Neuronal stem cell (in vitro differentiated cells): ENCODE measurements around the gene WDR82.

Experiments
- DNase-seq: peaks from one replicate; pipeline ENCODE4 v3.0.0-alpha.2; 2013; ENCODE audit warnings: low spot score
- H2AFZ ChIP-seq: one replicate; pipeline ENCODE4 v1.6.1; 2013; ENCODE audit warnings: mild to moderate bottlenecking, low read length, inconsistent platforms
- H2AK5ac ChIP-seq: 2 replicates; pipeline ENCODE4 v1.6.1; 2013; ENCODE audit warnings: low read depth, mild to moderate bottlenecking, inconsistent platforms, low read length, moderate library complexity, mixed read lengths
- H2BK120ac ChIP-seq: 2 replicates; pipeline ENCODE4 v1.6.1; 2013; ENCODE audit warnings: low read depth, mild to moderate bottlenecking, inconsistent platforms, low read length, moderate library complexity, mixed read lengths
- H2BK12ac ChIP-seq: one replicate; pipeline ENCODE4 v1.6.1; 2013; ENCODE audit warnings: low read length, inconsistent platforms
- H2BK15ac ChIP-seq: 2 replicates; pipeline ENCODE4 v1.6.1; 2013; ENCODE audit warnings: mild to moderate bottlenecking, low read length, inconsistent platforms, mixed read lengths
- H2BK5ac ChIP-seq: one replicate; pipeline ENCODE4 v1.6.1; 2013; ENCODE audit warnings: inconsistent platforms, mild to moderate bottlenecking, low read length, moderate library complexity
- H3K14ac ChIP-seq: one replicate; pipeline ENCODE4 v1.6.1; 2013; ENCODE audit warnings: low read length, inconsistent platforms
- H3K18ac ChIP-seq: 2 replicates; pipeline ENCODE4 v1.6.1; 2013; ENCODE audit warnings: low read length, inconsistent platforms
- H3K23ac ChIP-seq: 2 replicates; pipeline ENCODE4 v1.6.1; 2013; ENCODE audit warnings: low read depth, mild to moderate bottlenecking, mixed read lengths, low read length, inconsistent platforms; ENCODE audit not compliant: poor library complexity
- H3K27ac ChIP-seq: replicated peaks from 3 replicates; pipeline ENCODE4 v1.5.1; 2013; ENCODE audit warnings: low read length, inconsistent platforms
- H3K27me3 ChIP-seq, 3 experiments: 2 replicates each; pipeline ENCODE4 v1.6.1; 2013; ENCODE audit warnings: low read length in 3 of 3, mild to moderate bottlenecking in 2 of 3, inconsistent platforms in 1 of 3, low read depth in 1 of 3, mixed read lengths in 1 of 3, moderate library complexity in 1 of 3; ENCODE audit not compliant: control insufficient read depth in 3 of 3, insufficient read depth in 3 of 3
- H3K36me3 ChIP-seq, 2 donors: replicated peaks in 1 of 2; 2 replicates each; pipeline ENCODE4 v1.6.1; 2013; ENCODE audit warnings: low read length in 2 of 2; ENCODE audit not compliant: control insufficient read depth in 2 of 2, insufficient read depth in 2 of 2
- H3K4ac ChIP-seq: 2 replicates; pipeline ENCODE4 v1.6.1; 2013; ENCODE audit warnings: inconsistent platforms, mild to moderate bottlenecking, low read length, moderate library complexity
- H3K4me1 ChIP-seq, 2 donors: 1 replicate in 1 of 2; 2 replicates in 1 of 2; pipeline ENCODE4 v1.6.1; 2013; ENCODE audit warnings: low read length in 2 of 2, low read depth in 1 of 2; ENCODE audit not compliant: control insufficient read depth in 2 of 2, insufficient read depth in 1 of 2
- H3K4me2 ChIP-seq: one replicate; pipeline ENCODE4 v1.6.1; 2013; ENCODE audit warnings: mild to moderate bottlenecking, low read length, inconsistent platforms; ENCODE audit not compliant: insufficient read depth, poor library complexity, severe bottlenecking
- H3K4me3 ChIP-seq, 2 donors: 2 replicates each; pipeline ENCODE4 v1.5.1; 2013; ENCODE audit warnings: low read length in 2 of 2, mild to moderate bottlenecking in 2 of 2, inconsistent platforms in 1 of 2, moderate library complexity in 1 of 2
- H3K79me1 ChIP-seq: one replicate; pipeline ENCODE4 v1.6.1; 2013; ENCODE audit warnings: low read depth, mild to moderate bottlenecking, inconsistent platforms, low read length, moderate library complexity
- H3K9ac ChIP-seq: one replicate; pipeline ENCODE4 v1.6.1; 2013; ENCODE audit warnings: mild to moderate bottlenecking, low read depth, low read length, inconsistent platforms; ENCODE audit not compliant: poor library complexity
- H3K9me3 ChIP-seq, 2 donors: replicated peaks in 1 of 2; 2 replicates each; pipeline versions ENCODE3 to v1.6.1; 2013; ENCODE audit warnings: low read length in 2 of 2, mild to moderate bottlenecking in 2 of 2, inconsistent platforms in 1 of 2, low read depth in 1 of 2, mixed read lengths in 1 of 2, moderate library complexity in 1 of 2; ENCODE audit not compliant: control insufficient read depth in 2 of 2, insufficient read depth in 1 of 2
- H4K8ac ChIP-seq: one replicate; pipeline ENCODE4 v1.6.1; 2013; ENCODE audit warnings: low read depth, mild to moderate bottlenecking, inconsistent platforms, low read length, moderate library complexity
- H4K91ac ChIP-seq: one replicate; pipeline ENCODE4 v1.6.1; 2013; ENCODE audit warnings: low read length, low read depth, mild to moderate bottlenecking, inconsistent platforms; ENCODE audit not compliant: poor library complexity
- WGBS, 2 donors: extraction: QIAGEN DNeasy Blood & Tissue Kit; methylation state at CpG; one replicate each; pipeline ENCODE4 v1.1.7; 2013; ENCODE audit warnings: missing lambda C conversion rate in 2 of 2, mixed read lengths in 1 of 2; ENCODE audit not compliant: insufficient read length in 2 of 2, insufficient replicate concordance in 1 of 2; ENCODE audit errors: extremely low coverage in 2 of 2; 5-methylcytosine and 5-hydroxymethylcytosine counted together

The WDR82 gene

DNA sequence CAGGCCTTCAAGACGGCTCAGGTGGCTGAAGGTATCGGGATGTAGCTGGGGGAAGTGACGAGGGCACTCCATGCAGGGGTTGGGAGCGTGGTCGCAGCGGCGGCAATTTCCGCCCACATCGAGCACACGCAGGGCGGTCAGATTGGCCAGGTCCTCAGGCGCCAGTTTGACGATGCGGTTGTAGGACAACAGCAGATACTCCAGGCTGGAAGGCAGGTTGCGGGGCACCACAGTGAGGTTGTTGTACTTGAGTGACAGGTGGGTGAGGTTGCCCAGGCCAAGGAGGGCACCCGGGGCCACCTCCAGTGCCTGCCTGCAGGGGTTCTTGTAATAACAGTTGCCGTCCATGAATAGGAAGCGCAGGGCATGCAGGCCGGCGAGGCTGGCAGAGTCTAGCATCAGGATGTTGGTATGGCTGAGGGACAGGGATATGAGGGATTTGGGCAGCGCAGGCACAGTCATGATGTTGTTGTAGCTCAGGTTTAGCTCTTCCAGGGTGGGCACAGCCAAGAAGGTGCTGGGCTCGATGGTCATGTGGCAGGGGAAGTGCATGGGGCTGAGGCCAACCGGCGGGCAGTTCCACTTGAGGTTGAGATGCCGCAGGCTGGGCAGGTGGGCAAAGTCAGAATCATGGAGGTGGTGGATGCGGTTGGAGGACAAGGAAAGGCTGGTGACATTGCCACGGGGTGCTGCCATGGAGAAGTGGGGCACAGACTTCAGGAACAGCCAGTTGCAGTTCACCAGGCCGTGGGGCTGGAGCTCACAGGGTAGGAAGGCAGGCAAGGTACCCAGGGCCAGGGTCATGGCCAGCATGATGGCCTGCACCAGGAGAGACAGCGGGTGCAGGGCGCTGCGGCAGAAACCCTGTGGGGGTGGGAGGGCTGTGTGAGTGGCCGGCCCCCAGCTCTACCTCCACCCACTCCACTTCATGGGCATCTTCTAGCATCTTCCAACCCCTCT is 54.7 kb downstream of the WDR82 start:
- H3K79me1 ChIP-seq, result peaks cover 2% of the 10 kb centered on the region
- H3K36me3 ChIP-seq, result peaks cover 0 to 4% of the 10 kb centered on the region in 2 donors
- H3K4me2 ChIP-seq, result no peak overlapping the region
- H3K18ac ChIP-seq, result peak overlapping the region; percentile 48
- H4K8ac ChIP-seq, result no peak overlapping the region
- peak overlapping the region; percentile 37 for H3K4ac ChIP-seq
- peak overlapping the region; percentile 30 for H4K91ac ChIP-seq
- peaks cover 6 to 9% of the 10 kb centered on the region in 2 donors for H3K4me1 ChIP-seq
- no peak for DNase-seq
- H3K9me3 ChIP-seq, result no peaks in the 10 kb centered on the region
- H3K27me3 ChIP-seq, result no peaks in the 10 kb centered on the region
- H2AFZ ChIP-seq, result no peak overlapping the region
- H3K27ac ChIP-seq, result no peak overlapping the region
- H2BK12ac ChIP-seq, result peak overlapping the region; percentile 7
- H2BK5ac ChIP-seq, result peak overlapping the region; percentile 96
- no peak overlapping the region for H3K14ac ChIP-seq
- H3K23ac ChIP-seq, result no peak overlapping the region
- WGBS, 2 donors, result no CpG with 5 or more reads among the region's 32 CpGs
- H3K9ac ChIP-seq, result peak overlapping the region; percentile 70
- H3K4me3 ChIP-seq, result no peak overlapping the region
- H2BK120ac ChIP-seq, result peak overlapping the region; percentile 72
- no peak overlapping the region for H2BK15ac ChIP-seq
- H2AK5ac ChIP-seq, result peak overlapping the region; percentile 92

DNA sequence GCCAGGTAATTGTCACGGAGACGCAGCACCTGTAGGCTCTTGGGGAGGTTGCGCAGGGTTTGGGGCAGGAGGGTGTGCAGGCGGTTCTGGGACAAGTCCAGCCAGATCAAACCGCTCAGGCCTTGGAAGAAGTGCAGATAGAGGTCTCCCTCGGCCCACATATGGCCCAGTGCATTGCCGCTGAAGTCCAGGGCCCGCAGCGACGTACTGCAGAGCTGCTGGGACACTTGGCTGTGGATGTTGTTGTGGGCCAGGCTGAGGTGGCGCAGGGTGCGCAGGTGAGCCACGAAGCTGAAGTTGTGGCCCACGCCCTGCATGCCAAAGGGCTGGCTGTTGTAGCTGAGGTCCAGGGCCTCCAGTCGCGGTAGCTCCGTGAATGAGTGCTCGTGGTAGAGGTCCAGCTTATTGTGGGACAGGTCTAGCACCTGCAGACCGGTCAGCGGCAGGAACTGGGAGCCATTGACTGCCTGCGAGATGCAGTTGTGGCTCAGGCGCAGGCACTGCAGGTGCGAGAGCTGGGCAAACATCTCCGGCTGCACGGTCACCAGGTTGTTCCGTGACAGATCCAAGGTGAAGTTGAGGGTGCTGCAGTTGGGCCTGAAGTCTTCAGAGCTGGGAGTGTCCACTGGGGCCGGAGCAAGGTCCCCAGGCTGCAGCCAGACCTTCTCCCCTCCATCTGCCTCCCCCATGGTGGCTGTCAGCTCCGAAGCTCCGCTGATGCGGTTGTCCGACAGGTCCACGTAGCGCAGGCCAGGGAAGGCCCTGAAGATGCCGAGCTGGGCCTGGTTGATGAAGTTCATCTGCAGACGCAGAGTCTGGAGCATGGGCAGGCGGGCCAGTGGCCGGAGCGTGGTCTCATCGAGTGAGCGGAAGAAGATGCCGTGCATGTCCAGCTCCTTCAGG is 55.9 kb downstream of the WDR82 start:
- H3K14ac ChIP-seq, result peak overlapping the region; percentile 2
- H3K4me2 ChIP-seq, result no peak overlapping the region
- no peak overlapping the region for H3K27ac ChIP-seq
- no peaks in the 10 kb centered on the region for H3K27me3 ChIP-seq
- peak overlapping the region; percentile 75 for H2BK5ac ChIP-seq
- DNase-seq, result no peak
- H3K36me3 ChIP-seq, result peaks cover 0 to 1% of the 10 kb centered on the region in 2 donors
- H3K23ac ChIP-seq, result peak overlapping the region; percentile 65
- no peak overlapping the region for H4K91ac ChIP-seq
- peak overlapping the region; percentile 96 for H2AK5ac ChIP-seq
- no peak overlapping the region for H3K18ac ChIP-seq
- H3K4ac ChIP-seq, result no peak overlapping the region
- peak overlapping the region; percentile 37 for H2BK15ac ChIP-seq
- H4K8ac ChIP-seq, result no peak overlapping the region
- peak overlapping the region; percentile 21 for H3K9ac ChIP-seq
- peaks cover 2% of the 10 kb centered on the region for H3K79me1 ChIP-seq
- no CpG with 5 or more reads among the region's 41 CpGs for WGBS, 2 donors
- no peak overlapping the region for H3K4me3 ChIP-seq
- H2BK12ac ChIP-seq, result peak overlapping the region; percentile 16
- no peaks in the 10 kb centered on the region for H3K9me3 ChIP-seq
- no peak overlapping the region for H2AFZ ChIP-seq
- H2BK120ac ChIP-seq, result no peak overlapping the region
- H3K4me1 ChIP-seq, result peaks cover 7 to 11% of the 10 kb centered on the region in 2 donors

DNA sequence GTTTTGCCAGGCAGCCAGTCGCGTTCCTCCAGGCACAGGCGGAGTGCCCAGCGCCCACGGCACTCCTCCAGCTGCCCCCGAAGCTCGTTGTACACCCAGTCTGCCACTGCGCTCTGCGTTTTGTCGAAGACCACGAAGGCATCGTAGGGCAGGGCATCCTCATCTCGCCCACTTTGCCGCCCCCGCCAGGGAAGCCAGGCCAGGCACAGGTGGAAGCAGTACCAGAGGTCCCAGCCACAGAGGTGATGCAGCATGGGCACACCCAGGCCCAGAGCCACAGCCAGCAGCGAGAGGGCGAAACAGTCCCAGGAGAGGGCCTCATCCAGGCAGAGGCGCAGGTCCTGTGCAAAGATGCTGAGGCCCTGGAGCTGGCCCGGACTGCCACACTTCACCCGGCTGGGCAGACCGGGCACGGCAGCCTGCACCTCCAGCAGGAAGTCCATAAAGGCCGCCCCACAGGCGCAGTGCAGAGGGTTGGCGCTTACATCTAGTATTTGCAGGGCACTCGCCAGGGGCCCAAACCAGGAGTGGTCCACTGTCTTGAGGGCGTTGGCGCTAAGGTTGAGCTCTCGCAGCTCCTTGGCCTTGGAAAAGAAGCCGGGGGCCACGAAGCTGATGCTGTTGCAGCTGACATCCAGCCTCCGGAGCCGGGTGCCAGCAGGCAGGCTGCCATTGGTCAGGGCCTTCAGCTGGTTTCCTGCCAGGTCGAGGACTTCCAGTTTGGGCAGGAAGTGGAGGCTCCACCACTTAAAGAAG is 56.7 kb downstream of the WDR82 start:
- Histone ChIP-seq H3K23ac (peak overlapping the region; percentile 68), H3K27ac (no peak overlapping the region), H3K4me1 (peaks cover 11% of the 10 kb centered on the region in 2 donors), H3K9ac (peak overlapping the region; percentile 40), H3K18ac (peak overlapping the region; percentile 38), H2BK120ac (no peak overlapping the region), H3K4ac (no peak overlapping the region), H2BK12ac (peak overlapping the region; percentile 82), H2AFZ (no peak overlapping the region), H3K36me3 (peaks cover 0 to under 1% of the 10 kb centered on the region in 2 donors), H3K4me3 (no peak overlapping the region), H2BK15ac (peak overlapping the region; percentile 13), H4K91ac (no peak overlapping the region), H2AK5ac (peak overlapping the region; percentile 96), H3K14ac (peak overlapping the region; percentile 56), H3K27me3 (no peaks in the 10 kb centered on the region), H3K4me2 (no peak overlapping the region), H2BK5ac (peak overlapping the region; percentile 75), H3K79me1 (peaks cover 2% of the 10 kb centered on the region), H3K9me3 (no peaks in the 10 kb centered on the region), H4K8ac (no peak overlapping the region)
- no CpG with 5 or more reads among the region's 34 CpGs for WGBS, 2 donors
- no peak for DNase-seq
